GM19452 (cell line): ENCODE results near the gene TYK2.

Experiments used
- ATAC-seq: cut with Tn5 transposase; IDR thresholded peaks from one replicate; pipeline ENCODE4 v1.9.1; 2021; ENCODE audit not compliant: unreplicated experiment

TYK2 gene

DNA sequence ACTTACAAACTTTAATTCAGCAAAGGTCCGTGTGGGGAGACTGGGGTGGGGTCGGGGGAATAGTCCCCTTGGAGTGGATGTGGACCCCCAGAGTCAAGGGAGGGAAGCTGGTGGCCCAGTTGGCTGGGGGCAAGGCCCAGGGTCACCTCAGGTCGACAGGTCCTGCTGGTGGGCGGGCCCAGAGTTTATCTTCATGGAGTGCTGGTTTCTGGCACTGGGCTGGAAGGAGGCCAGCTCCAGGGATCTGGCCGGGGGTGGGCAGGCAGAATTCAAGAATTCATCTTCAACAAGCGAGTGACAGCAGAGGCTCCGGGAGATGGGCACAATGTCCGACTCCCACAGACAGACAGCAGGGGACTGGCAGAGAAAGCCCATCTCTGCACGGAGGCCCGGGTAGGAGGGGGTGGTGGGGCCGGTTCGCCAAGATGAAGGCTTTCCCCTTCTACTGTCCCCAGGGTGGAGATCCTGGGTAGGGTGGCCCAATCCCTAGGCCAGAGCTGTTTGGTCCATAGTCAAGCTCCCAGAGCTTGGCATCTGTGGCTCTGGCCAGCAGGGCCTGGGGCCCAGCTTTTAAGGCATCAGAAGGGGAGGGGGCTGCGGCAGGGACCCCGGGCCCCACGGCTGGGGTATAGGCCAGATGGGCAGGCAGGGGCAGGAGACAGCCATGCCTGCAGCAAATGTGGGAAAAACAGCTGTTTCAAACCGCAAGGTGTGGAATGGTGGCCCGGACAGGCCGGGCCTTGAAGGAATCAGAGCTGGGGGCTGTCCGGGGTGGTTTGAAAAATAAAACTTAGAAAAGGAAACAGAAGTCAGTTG lies 63.9 kb downstream of the TYK2 start:
- no peak for ATAC-seq

DNA sequence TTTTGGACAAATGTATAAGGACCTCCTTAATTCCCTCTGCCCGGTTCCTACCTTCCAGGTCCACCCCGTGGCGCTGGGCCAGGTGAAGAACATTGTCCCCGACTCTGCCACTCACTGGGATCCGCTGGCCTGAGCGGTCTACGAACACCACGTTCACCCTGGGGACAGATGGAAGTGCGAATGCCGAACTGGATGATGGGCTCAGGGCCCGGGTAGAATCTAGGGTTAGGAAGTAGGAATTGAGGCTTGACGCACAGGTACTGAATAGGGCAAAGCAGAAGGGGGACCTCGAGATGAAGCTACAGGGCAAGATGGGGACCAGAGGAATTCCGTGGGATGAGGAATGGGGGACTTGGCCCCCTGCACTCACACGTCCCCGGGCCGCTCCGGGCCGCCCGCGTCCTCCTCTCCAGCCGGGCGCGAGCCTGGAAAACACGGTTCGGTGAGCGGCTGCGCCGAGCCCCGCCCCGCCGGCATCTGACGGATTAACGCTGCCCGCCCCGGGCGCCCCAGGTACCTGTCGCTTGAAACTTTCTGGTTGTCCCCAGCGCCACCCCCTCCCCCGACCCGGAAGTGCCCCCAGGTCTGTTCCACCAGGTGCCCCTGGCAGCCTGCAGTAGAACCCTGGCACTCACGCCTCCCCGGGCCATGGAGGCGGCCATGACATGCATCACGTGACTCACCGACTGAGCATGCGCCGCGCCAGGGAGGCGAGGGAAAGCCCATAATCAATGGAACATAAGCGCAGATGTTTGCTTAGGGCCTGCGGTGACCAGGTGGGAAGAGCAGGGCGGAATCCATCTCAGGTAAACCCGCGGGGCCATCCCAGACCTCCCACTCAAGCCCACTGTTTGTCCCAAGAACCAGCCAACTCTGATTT lies 64.8 kb downstream of the TYK2 start, which contains the start of gene FDX2:
TSS of gene FDX2 (minus strand) at position 681 of the 880 bp plus-strand sequence. CDS start at position 662, 19 bp downstream.
- peak; percentile 75 for ATAC-seq

DNA sequence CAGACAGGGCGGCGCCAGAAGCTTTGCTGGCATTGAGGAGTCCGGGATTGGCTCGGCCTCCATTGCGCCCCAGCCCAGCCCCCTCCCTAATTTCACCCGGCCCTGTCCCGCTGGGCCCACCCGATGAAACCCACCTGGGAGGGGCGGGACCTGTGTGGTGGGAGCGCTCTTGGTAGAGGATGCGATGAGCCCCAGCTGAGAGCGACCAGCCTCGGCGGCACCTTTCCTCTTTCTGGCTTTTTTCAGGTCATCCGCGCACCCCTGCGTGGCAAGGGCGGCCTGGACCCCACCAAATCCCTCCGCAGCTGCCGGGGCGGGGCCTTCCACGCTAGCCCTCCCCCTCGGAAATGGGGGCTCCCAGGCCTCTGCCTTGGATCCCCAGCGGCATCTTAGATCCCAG lies 70.9 kb downstream of the TYK2 start, which contains the start of gene ZGLP1:
TSS of gene ZGLP1 (minus strand) at position 393 of the 400 bp plus-strand sequence.
- ATAC-seq: no peak

DNA sequence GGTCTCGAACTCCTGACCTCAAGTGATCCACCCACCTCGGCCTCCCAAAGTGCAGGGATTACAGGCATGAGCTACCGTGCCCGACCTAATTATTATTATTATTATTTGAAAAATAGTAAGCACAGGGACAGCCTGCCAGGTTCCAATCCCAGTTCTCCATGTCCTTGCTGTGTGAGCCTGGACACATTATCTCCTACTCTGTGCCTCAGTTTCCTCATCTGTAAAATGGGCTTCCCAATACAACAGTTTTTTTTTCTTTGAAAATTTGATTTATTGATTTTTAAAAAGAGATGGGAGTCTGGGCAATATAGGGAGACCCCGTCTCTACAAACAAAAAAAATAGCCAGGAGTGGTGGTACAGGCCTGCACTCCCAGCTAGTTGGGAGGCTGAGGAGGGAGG lies 74.0 kb downstream of the TYK2 start:
- no peak for ATAC-seq

DNA sequence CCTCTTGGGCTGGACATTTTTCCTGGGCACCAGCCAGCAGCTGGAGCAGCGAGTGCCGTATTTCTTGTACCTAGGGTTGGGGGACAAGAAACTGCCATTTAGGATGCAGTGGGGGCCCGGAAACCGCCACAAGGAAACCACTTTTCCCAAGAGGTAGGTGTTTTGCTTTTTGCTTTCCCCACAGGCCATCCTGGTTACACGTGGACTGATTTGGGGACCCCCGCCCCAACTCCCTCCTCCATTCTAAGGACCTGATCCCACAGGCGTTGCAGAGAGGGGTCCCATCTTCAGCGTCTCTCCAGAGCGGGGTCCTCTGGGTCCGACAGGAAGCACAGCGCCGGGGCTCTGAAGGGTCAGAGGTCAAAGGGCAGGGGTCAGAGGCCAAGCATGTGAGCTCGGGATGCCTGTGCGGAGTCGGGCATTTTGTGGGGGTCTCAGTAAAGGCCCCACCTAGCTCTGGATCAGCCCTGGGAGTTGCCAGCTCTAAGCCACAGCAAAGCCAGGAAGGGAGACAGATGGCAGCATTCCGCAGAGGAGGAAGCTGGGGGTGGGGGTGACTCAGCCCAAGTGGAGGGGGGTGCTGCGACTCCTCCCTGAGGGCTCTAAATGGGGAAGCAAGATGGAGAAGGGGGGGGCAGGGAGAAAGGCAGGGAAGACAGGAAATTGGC lies 75.1 kb downstream of the TYK2 start:
- ATAC-seq: no peak
